Choroid plexus epithelial cell (primary cell): ENCODE results near the gene MICA.
"Not testable (repeated sequence)": the region's sequence is repeated elsewhere in the genome, so short reads cannot be mapped to it uniquely, and the experiment has no call there.

Source experiments
- DNase-seq: peaks from one replicate; pipeline ENCODE4 v3.0.0-alpha.2; 2010; ENCODE audit warnings: low read depth
- H3K4me3 ChIP-seq: 2 replicates; pipeline ENCODE4 v1.5.1; 2011; ENCODE audit warnings: low read depth, mild to moderate bottlenecking, control low read depth, low read length, moderate library complexity
- CTCF ChIP-seq: conservative IDR thresholded peaks from 2 replicates; pipeline ENCODE4 v1.5.1; 2011; ENCODE audit warnings: low read depth, mild to moderate bottlenecking, control low read depth, inconsistent platforms, low read length, moderate library complexity

Gene MICA

DNA sequence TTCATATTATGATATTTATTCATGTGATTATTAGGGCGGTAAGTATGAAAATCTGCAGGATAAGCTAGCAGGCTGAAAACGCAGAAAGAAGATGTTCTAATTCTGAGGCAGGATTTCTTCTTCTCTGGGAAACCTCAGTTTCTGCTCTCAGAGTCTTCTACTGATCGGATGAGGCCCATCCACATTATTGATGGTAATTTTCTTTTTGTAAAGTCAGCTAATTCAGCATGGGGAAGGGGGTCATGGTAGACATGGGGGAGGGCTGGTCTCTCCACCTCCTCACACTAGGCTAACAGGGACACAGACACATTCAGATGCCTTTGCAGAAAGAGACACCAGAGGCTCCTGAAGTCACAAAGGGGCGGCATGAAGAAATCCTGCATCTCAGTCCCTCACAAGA lies 21.7 kb upstream of the MICA start:
- DNase-seq, result no peak
- TF ChIP-seq CTCF, result no peak

DNA sequence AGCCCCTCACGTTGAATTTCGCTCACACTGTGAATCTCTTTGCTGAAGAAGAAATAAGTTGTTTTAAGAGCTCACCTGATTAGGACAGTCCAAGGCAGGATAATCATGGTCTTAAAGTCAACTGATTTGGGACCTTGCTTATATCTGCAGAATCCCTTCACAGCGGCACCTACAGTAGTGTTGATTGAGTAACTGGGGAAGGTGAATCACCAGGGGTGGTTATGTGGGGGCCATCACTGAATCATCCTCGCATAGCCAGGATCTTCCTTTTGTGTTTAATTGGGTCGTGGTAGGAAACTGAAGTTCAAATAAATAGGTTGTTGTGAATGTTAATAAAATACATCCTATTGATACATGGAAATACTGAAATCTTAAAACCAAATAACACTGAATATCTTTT lies 20.2 kb upstream of the MICA start:
- DNase-seq, result peak; percentile 46
- H3K4me3 ChIP-seq, result no peak overlapping the region
- TF ChIP-seq CTCF, result no peak

More for the DNA sequence above, 21.7 kb upstream of the MICA start:
- no peak overlapping the region for H3K4me3 ChIP-seq

DNA sequence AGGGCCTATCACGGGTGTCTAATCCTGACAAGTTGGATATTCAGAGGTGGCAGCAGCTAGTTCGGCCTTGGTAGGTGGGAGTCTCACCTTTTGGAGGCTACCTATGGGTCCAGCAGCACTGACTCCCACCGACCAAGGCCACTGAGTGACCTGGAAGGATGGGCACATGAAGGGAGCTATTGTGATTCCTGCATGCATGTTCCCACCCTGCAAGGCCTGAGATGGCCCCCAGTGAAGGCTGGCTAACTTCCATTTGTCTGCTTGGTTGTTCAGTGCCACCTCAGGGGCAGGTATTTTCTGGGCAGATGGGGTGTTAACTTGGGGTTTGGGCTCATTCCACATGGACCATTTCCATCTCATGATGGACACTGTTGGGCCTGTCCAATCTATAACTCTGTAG lies 18.4 kb upstream of the MICA start:
- no peak for DNase-seq
- no peak for TF ChIP-seq CTCF
- no peak overlapping the region for H3K4me3 ChIP-seq

GRCh38 chr6:31386099-31386498 lies 17.3 kb upstream of the MICA start:
- DNase-seq, result no peak
- no peak for TF ChIP-seq CTCF
- H3K4me3 ChIP-seq, result no peak overlapping the region

- TF ChIP-seq CTCF, result no peak
Measured at GRCh38 chr6:31386977-31387376, 16.4 kb upstream of the MICA start.

DNA sequence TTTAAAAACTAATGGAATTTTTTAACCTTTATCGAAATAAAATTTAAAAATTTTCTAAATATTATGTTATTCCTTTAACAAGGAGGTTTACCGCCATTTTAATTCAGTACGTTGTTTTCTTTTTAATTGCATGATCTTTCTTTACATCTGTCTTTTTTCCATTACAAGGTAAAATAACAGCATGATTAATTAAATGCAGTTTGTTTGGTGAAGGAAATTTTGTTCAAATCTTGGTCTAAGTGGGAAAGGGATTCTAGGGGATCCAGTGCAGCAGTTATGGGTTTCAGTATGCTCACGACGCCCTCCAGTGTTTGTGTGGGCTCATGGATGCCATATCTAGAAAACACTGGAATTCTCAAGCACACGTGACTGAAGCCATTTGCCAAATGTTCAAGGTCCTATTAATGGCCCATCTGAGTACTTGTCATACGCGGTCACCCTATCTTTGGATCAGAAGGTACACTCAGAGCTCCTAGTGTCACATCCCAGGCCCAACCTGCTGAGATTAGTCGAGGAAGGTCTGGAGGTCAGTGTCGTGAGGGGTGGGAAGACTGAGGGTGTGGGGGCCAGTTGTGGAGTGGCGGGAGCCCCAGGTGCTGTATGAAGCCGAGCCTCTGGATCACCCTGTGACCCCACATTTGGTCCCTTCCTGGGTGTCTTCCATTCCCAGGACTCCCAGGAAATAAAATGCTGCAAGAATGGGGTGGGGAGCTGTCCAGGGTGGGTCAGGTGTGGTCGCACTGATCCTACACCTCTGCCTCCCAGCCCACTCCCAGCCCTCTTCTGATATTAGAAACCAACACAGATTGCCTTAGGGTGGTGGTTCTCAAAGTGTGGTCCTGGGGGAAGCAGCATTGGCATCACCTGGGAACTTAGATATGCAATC lies 14.2 kb upstream of the MICA start:
- H3K4me3 ChIP-seq, DNase-seq: not testable (repeated sequence)

More at GRCh38 chr6:31386977-31387376, 16.4 kb upstream of the MICA start:
- no peak for DNase-seq
- no peak overlapping the region for H3K4me3 ChIP-seq

DNA sequence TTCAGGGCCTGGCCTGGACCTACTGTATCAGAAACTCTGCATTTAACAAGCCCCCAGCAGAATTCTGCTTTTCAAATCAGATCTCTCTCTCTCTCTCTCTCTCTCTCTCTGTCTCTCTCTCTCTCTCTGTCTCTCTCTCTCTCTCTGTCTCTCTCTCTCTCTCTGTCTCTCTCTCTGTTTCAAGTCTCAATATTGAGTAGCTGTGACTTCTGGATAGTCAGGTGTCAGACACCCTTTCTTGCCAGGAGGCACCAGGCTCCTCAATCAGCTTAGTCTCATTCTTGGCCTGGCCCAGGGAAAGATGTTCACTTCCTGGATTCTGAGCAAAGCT lies 13.6 kb upstream of the MICA start:
- H3K4me3 ChIP-seq, DNase-seq: not testable (repeated sequence)

- DNase-seq, result no peak
- no peak for TF ChIP-seq CTCF
- no peak overlapping the region for H3K4me3 ChIP-seq
Measured at GRCh38 chr6:31393932-31394331, 9.5 kb upstream of the MICA start.
